Mammary epithelial cell (primary cell): ENCODE measurements around the gene TUBG1.

ENCODE experiments used
- CTCF ChIP-seq, 2 donors: IDR thresholded peaks in 1 of 2; conservative IDR thresholded peaks in 1 of 2; 2 replicates each; pipeline ENCODE4 v1.5.1; 2011 to 2012; ENCODE audit warnings: inconsistent platforms in 2 of 2, low read length in 2 of 2, mild to moderate bottlenecking in 2 of 2, control low read depth in 1 of 2, low read depth in 1 of 2; ENCODE audit not compliant: insufficient read depth in 1 of 2; ENCODE audit errors: extremely low read depth in 1 of 2
- EZH2 ChIP-seq: IDR thresholded peaks from 2 replicates; pipeline ENCODE4 v1.6.1; 2012; ENCODE audit warnings: low read length, inconsistent platforms, borderline replicate concordance

- TF ChIP-seq CTCF (conservative IDR thresholded peaks at IDR 0.05 in 1 of 2, IDR thresholded peaks at IDR 0.05 in 1 of 2; ENCODE audit: extremely low read depth in 1 of 2, insufficient read depth in 1 of 2, low read depth in 1 of 2, low read length in 2 of 2): no peak
- no peak for TF ChIP-seq EZH2
These were observed 48.5 kb downstream of the TUBG1 start for GRCh38 chr17:42657824-42658588.
